ENCODE measurements around the gene AGFG1.

AGFG1 gene

GRCh38 chr2:227455200-227455599 lies 16.8 kb upstream of the AGFG1 start:
- H4K91ac ChIP-seq (ENCODE audit: low read depth, low read length, poor library complexity): no peak overlapping the region
- H3K36me3 ChIP-seq (replicated peaks in 1 of 2; ENCODE audit: control insufficient read depth in 2 of 2, insufficient read depth in 2 of 2, low read length in 2 of 2): no peaks in the 10 kb centered on the region
- no peak overlapping the region for H2BK5ac ChIP-seq (ENCODE audit: low read length)
- no peaks in the 10 kb centered on the region for H3K27me3 ChIP-seq (ENCODE audit: control insufficient read depth in 3 of 3, insufficient read depth in 3 of 3, low read depth in 1 of 3, low read length in 3 of 3)
- H2AFZ ChIP-seq (ENCODE audit: low read length): no peak overlapping the region
- H3K27ac ChIP-seq (replicated peaks; ENCODE audit: low read length): no peak overlapping the region
- no peak overlapping the region for H3K9ac ChIP-seq (ENCODE audit: low read depth, low read length, poor library complexity)
- H3K79me1 ChIP-seq (ENCODE audit: low read depth, low read length): no peaks in the 10 kb centered on the region
- H2BK120ac ChIP-seq (ENCODE audit: low read depth, low read length): no peak overlapping the region
- no peaks in the 10 kb centered on the region for H3K9me3 ChIP-seq (replicated peaks in 1 of 2; ENCODE audit: control insufficient read depth in 2 of 2, insufficient read depth in 1 of 2, low read depth in 1 of 2, low read length in 2 of 2)
- no peak for DNase-seq (ENCODE audit: low spot score)
- no peak overlapping the region for H3K4me2 ChIP-seq (ENCODE audit: insufficient read depth, low read length, poor library complexity, severe bottlenecking)
- no peak overlapping the region for H2AK5ac ChIP-seq (ENCODE audit: low read depth, low read length)
- H3K23ac ChIP-seq (ENCODE audit: low read depth, low read length, poor library complexity): no peak overlapping the region
- H2BK12ac ChIP-seq (ENCODE audit: low read length): no peak overlapping the region
- no peak overlapping the region for H3K18ac ChIP-seq (ENCODE audit: low read length)
- H3K14ac ChIP-seq (ENCODE audit: low read length): no peak overlapping the region
- H3K4me3 ChIP-seq (ENCODE audit: low read length in 2 of 2): no peak overlapping the region
- no peak overlapping the region for H3K4ac ChIP-seq (ENCODE audit: low read length)
- H2BK15ac ChIP-seq (ENCODE audit: low read length): no peak overlapping the region
- H4K8ac ChIP-seq (ENCODE audit: low read depth, low read length): no peak overlapping the region
- no CpG with 5 or more reads among the region's 2 CpGs for WGBS, 2 donors (ENCODE audit: extremely low coverage in 2 of 2, insufficient read length in 2 of 2, insufficient replicate concordance in 1 of 2)
- peaks cover 0 to 6% of the 10 kb centered on the region in 2 donors for H3K4me1 ChIP-seq (ENCODE audit: control insufficient read depth in 2 of 2, insufficient read depth in 1 of 2, low read depth in 1 of 2, low read length in 2 of 2)

GRCh38 chr2:227456102-227456501 lies 15.9 kb upstream of the AGFG1 start:
- H4K8ac ChIP-seq (ENCODE audit: low read depth, low read length): no peak overlapping the region
- H2BK12ac ChIP-seq (ENCODE audit: low read length): no peak overlapping the region
- no peaks in the 10 kb centered on the region for H3K9me3 ChIP-seq (replicated peaks in 1 of 2; ENCODE audit: control insufficient read depth in 2 of 2, insufficient read depth in 1 of 2, low read depth in 1 of 2, low read length in 2 of 2)
- H2BK15ac ChIP-seq (ENCODE audit: low read length): no peak overlapping the region
- no peak overlapping the region for H3K14ac ChIP-seq (ENCODE audit: low read length)
- no peaks in the 10 kb centered on the region for H3K79me1 ChIP-seq (ENCODE audit: low read depth, low read length)
- H3K4me1 ChIP-seq (ENCODE audit: control insufficient read depth in 2 of 2, insufficient read depth in 1 of 2, low read depth in 1 of 2, low read length in 2 of 2): peaks cover 0 to 6% of the 10 kb centered on the region in 2 donors
- no peak overlapping the region for H3K27ac ChIP-seq (replicated peaks; ENCODE audit: low read length)
- no peak overlapping the region for H2AFZ ChIP-seq (ENCODE audit: low read length)
- H3K4me2 ChIP-seq (ENCODE audit: insufficient read depth, low read length, poor library complexity, severe bottlenecking): no peak overlapping the region
- H3K4me3 ChIP-seq (ENCODE audit: low read length in 2 of 2): no peak overlapping the region
- no peak overlapping the region for H3K18ac ChIP-seq (ENCODE audit: low read length)
- no peaks in the 10 kb centered on the region for H3K27me3 ChIP-seq (ENCODE audit: control insufficient read depth in 3 of 3, insufficient read depth in 3 of 3, low read depth in 1 of 3, low read length in 3 of 3)
- H4K91ac ChIP-seq (ENCODE audit: low read depth, low read length, poor library complexity): no peak overlapping the region
- no CpG with 5 or more reads among the region's 2 CpGs for WGBS, 2 donors (ENCODE audit: extremely low coverage in 2 of 2, insufficient read length in 2 of 2, insufficient replicate concordance in 1 of 2)
- H2AK5ac ChIP-seq (ENCODE audit: low read depth, low read length): no peak overlapping the region
- no peak overlapping the region for H2BK5ac ChIP-seq (ENCODE audit: low read length)
- no peaks in the 10 kb centered on the region for H3K36me3 ChIP-seq (replicated peaks in 1 of 2; ENCODE audit: control insufficient read depth in 2 of 2, insufficient read depth in 2 of 2, low read length in 2 of 2)
- no peak overlapping the region for H3K4ac ChIP-seq (ENCODE audit: low read length)
- H2BK120ac ChIP-seq (ENCODE audit: low read depth, low read length): no peak overlapping the region
- DNase-seq (ENCODE audit: low spot score): no peak
- no peak overlapping the region for H3K23ac ChIP-seq (ENCODE audit: low read depth, low read length, poor library complexity)
- H3K9ac ChIP-seq (ENCODE audit: low read depth, low read length, poor library complexity): no peak overlapping the region

DNA sequence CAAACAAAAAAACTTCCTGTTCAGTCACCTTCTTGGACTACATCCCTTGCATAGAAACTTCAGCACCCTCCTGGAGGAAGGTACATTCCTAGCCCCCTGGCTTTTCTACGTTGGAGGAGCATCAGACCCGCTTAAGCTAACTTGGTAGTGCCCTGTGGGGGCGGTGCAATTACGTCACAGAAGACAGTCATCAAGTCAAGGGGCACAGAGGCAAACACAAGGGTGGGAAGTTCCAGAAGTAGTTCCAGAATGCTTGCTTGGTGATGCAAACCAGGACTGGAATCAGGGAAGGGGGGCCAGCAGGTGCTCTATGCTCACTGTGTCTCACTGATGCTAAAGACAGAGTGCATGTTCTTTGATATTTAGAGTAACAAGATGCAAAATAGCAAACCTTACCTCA lies 15.2 kb upstream of the AGFG1 start:
- no peaks in the 10 kb centered on the region for H3K27me3 ChIP-seq (ENCODE audit: control insufficient read depth in 3 of 3, insufficient read depth in 3 of 3, low read depth in 1 of 3, low read length in 3 of 3)
- no peak overlapping the region for H3K14ac ChIP-seq (ENCODE audit: low read length)
- no peaks in the 10 kb centered on the region for H3K9me3 ChIP-seq (replicated peaks in 1 of 2; ENCODE audit: control insufficient read depth in 2 of 2, insufficient read depth in 1 of 2, low read depth in 1 of 2, low read length in 2 of 2)
- no peak overlapping the region for H2BK5ac ChIP-seq (ENCODE audit: low read length)
- H3K18ac ChIP-seq (ENCODE audit: low read length): no peak overlapping the region
- H3K23ac ChIP-seq (ENCODE audit: low read depth, low read length, poor library complexity): no peak overlapping the region
- H2BK12ac ChIP-seq (ENCODE audit: low read length): no peak overlapping the region
- H2AK5ac ChIP-seq (ENCODE audit: low read depth, low read length): no peak overlapping the region
- no peak overlapping the region for H2AFZ ChIP-seq (ENCODE audit: low read length)
- H3K4me3 ChIP-seq (ENCODE audit: low read length in 2 of 2): no peak overlapping the region
- H4K91ac ChIP-seq (ENCODE audit: low read depth, low read length, poor library complexity): no peak overlapping the region
- no peaks in the 10 kb centered on the region for H3K36me3 ChIP-seq (replicated peaks in 1 of 2; ENCODE audit: control insufficient read depth in 2 of 2, insufficient read depth in 2 of 2, low read length in 2 of 2)
- no CpG with 5 or more reads among the region's 4 CpGs for WGBS, 2 donors (ENCODE audit: extremely low coverage in 2 of 2, insufficient read length in 2 of 2, insufficient replicate concordance in 1 of 2)
- no peaks in the 10 kb centered on the region for H3K79me1 ChIP-seq (ENCODE audit: low read depth, low read length)
- no peak for DNase-seq (ENCODE audit: low spot score)
- H3K27ac ChIP-seq (replicated peaks; ENCODE audit: low read length): no peak overlapping the region
- no peak overlapping the region for H3K4ac ChIP-seq (ENCODE audit: low read length)
- no peak overlapping the region for H3K4me2 ChIP-seq (ENCODE audit: insufficient read depth, low read length, poor library complexity, severe bottlenecking)
- no peak overlapping the region for H4K8ac ChIP-seq (ENCODE audit: low read depth, low read length)
- H2BK15ac ChIP-seq (ENCODE audit: low read length): no peak overlapping the region
- H2BK120ac ChIP-seq (ENCODE audit: low read depth, low read length): no peak overlapping the region
- H3K4me1 ChIP-seq (ENCODE audit: control insufficient read depth in 2 of 2, insufficient read depth in 1 of 2, low read depth in 1 of 2, low read length in 2 of 2): peaks cover 0 to 6% of the 10 kb centered on the region in 2 donors
- H3K9ac ChIP-seq (ENCODE audit: low read depth, low read length, poor library complexity): no peak overlapping the region

- no CpG with 5 or more reads among the region's 8 CpGs for WGBS, 2 donors (ENCODE audit: extremely low coverage in 2 of 2, insufficient read length in 2 of 2, insufficient replicate concordance in 1 of 2)
- Histone ChIP-seq H2BK120ac (ENCODE audit: low read depth, low read length) (no peak overlapping the region), H3K27ac (replicated peaks; ENCODE audit: low read length) (no peak overlapping the region), H3K27me3 (ENCODE audit: control insufficient read depth in 3 of 3, insufficient read depth in 3 of 3, low read depth in 1 of 3, low read length in 3 of 3) (no peaks in the 10 kb centered on the region), H3K36me3 (replicated peaks in 1 of 2; ENCODE audit: control insufficient read depth in 2 of 2, insufficient read depth in 2 of 2, low read length in 2 of 2) (no peaks in the 10 kb centered on the region), H3K4me2 (ENCODE audit: insufficient read depth, low read length, poor library complexity, severe bottlenecking) (no peak overlapping the region), H3K4me1 (ENCODE audit: control insufficient read depth in 2 of 2, insufficient read depth in 1 of 2, low read depth in 1 of 2, low read length in 2 of 2) (peaks cover 0 to 8% of the 10 kb centered on the region in 2 donors), H2BK12ac (ENCODE audit: low read length) (no peak overlapping the region), H3K4ac (ENCODE audit: low read length) (no peak overlapping the region), H3K18ac (ENCODE audit: low read length) (no peak overlapping the region), H2BK5ac (ENCODE audit: low read length) (no peak overlapping the region), H4K8ac (ENCODE audit: low read depth, low read length) (no peak overlapping the region), H3K9ac (ENCODE audit: low read depth, low read length, poor library complexity) (no peak overlapping the region), H3K79me1 (ENCODE audit: low read depth, low read length) (no peaks in the 10 kb centered on the region), H3K9me3 (replicated peaks in 1 of 2; ENCODE audit: control insufficient read depth in 2 of 2, insufficient read depth in 1 of 2, low read depth in 1 of 2, low read length in 2 of 2) (no peaks in the 10 kb centered on the region), H3K14ac (ENCODE audit: low read length) (no peak overlapping the region), H2AK5ac (ENCODE audit: low read depth, low read length) (no peak overlapping the region), H4K91ac (ENCODE audit: low read depth, low read length, poor library complexity) (no peak overlapping the region), H2AFZ (ENCODE audit: low read length) (no peak overlapping the region), H2BK15ac (ENCODE audit: low read length) (no peak overlapping the region), H3K4me3 (ENCODE audit: low read length in 2 of 2) (no peak overlapping the region), H3K23ac (ENCODE audit: low read depth, low read length, poor library complexity) (no peak overlapping the region)
- DNase-seq (ENCODE audit: low spot score): no peak
Observed at GRCh38 chr2:227460070-227460485, 11.9 kb upstream of the AGFG1 start.

Measured in neuronal stem cell (in vitro differentiated cells).